Activated T-helper 17 cell treated with anti-CD3 and anti-CD28 coated beads, Interleukin-2, amount 50 U/mL, for 72 hours (primary cell): ENCODE data around the gene VSIG10L. TPM values are rescaled to one million over a fixed set of nuclear protein-coding genes. Genes with fewer than 3 reads are reported as not detected.

Experiments
- ATAC-seq: fragments of 150-1000 bp; cut with Tn5 transposase; replicated peaks from 2 replicates; pipeline ENCODE4 v1.10.0; 2021; ENCODE audit warnings: mild to moderate bottlenecking, moderate library complexity
- H3K27ac Mint-ChIP-seq: one replicate; pipeline ENCODE4 v1.8.0; 2022; ENCODE audit warnings: mixed read lengths
- H3K27me3 Mint-ChIP-seq: one replicate; pipeline ENCODE4 v1.8.0; 2022; ENCODE audit warnings: mixed read lengths
- H3K36me3 Mint-ChIP-seq: one replicate; pipeline ENCODE4 v1.8.0; 2022; ENCODE audit warnings: low read depth, mild to moderate bottlenecking, mixed read lengths
- H3K4me1 Mint-ChIP-seq: one replicate; pipeline ENCODE4 v1.8.0; 2022; ENCODE audit warnings: mixed read lengths
- H3K4me3 Mint-ChIP-seq: one replicate; pipeline ENCODE4 v1.8.0; 2022; ENCODE audit warnings: mild to moderate bottlenecking, mixed read lengths
- H3K9me3 Mint-ChIP-seq: one replicate; pipeline ENCODE4 v1.8.0; 2022; ENCODE audit warnings: mixed read lengths
- total RNA-seq, 2 donors: library from RNA; stranded (reverse); gene quantifications; one replicate each; pipeline ENCODE4 v1.2.3, GENCODE V29; 2022

Gene VSIG10L
- total RNA-seq, 2 donors from 2014 or later = 1.2 to 5.2 TPM

- Mint-ChIP-seq H3K4me3 (no peak overlapping the region), H3K36me3 (no peaks in the 10 kb centered on the region), H3K27ac (no peak overlapping the region), H3K9me3 (no peaks in the 10 kb centered on the region), H3K27me3 (no peaks in the 10 kb centered on the region), H3K4me1 (peaks cover 7% of the 10 kb centered on the region)
- ATAC-seq = no peak
Measured at GRCh38 chr19:51337141-51337860, 4.6 kb downstream of the VSIG10L start.

DNA sequence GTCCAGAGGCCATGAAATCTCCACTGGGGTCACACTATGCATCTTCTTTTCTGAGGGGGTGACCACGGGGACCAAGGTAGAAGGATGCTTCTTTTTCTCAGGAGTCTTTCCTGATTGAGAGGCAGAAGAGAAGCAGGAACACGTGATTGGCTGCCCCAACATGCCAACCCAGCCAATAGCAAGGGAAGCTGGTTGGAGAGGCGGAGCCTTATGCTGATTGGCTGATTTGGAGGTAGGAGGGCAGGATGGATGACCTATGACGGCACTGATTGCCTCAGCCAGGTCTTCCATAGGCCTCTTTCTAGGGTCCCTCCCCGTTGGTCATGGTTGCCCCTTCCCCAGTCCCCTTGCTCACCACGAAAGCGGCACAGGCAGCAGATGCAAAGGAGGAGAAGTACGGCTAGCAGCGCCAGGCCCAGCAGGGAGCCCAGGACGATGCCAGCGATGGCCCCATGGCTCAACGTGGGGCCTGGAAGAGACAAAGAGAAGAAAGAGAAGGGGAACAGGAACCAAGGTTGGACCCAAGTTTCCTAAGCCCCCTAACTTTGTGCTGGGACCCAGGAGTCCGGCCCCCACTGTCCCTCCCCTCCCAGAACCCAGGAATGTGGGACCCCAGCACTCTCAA is 8.0 kb downstream of the VSIG10L start:
- Mint-ChIP-seq H3K9me3 (no peaks in the 10 kb centered on the region), H3K4me1 (peaks cover 5% of the 10 kb centered on the region), H3K27me3 (peaks cover 22% of the 10 kb centered on the region), H3K36me3 (peaks cover 7% of the 10 kb centered on the region), H3K27ac (no peak overlapping the region), H3K4me3 (no peak overlapping the region)
- ATAC-seq = no peak

- Mint-ChIP-seq H3K4me1 (peaks cover 9% of the 10 kb centered on the region), H3K4me3 (no peak overlapping the region), H3K27me3 (peaks cover 31% of the 10 kb centered on the region), H3K9me3 (no peaks in the 10 kb centered on the region), H3K27ac (no peak overlapping the region), H3K36me3 (peaks cover 7% of the 10 kb centered on the region)
- ATAC-seq = no peak
Measured at GRCh38 chr19:51331716-51332115, 10.2 kb downstream of the VSIG10L start.

GRCh38 chr19:51331193-51331592 is 10.7 kb downstream of the VSIG10L start:
- H3K9me3 Mint-ChIP-seq = no peaks in the 10 kb centered on the region
- peaks cover 9% of the 10 kb centered on the region for H3K4me1 Mint-ChIP-seq
- H3K36me3 Mint-ChIP-seq = peaks cover 7% of the 10 kb centered on the region
- no peak overlapping the region for H3K4me3 Mint-ChIP-seq
- H3K27me3 Mint-ChIP-seq = peaks cover 37% of the 10 kb centered on the region
- H3K27ac Mint-ChIP-seq = no peak overlapping the region
- ATAC-seq = no peak

DNA sequence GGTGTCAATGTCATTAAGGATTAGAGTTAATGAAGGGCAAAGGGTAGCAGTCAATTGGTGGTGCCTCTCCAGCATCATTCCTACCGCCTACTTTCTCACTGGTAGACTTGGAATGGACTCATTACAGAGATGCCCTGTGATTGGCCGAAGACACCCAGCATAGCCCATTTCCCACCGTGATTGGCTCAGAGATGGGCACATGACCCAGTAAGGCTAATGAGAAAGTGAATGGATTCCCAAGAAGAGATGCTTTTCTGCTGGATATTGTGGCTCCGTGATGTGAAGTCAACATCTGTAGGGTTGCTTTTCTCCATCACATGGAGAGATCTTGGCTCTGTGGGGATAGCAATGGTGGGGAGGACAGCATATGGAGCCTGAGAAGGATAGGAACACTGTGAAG is 11.6 kb downstream of the VSIG10L start:
- ATAC-seq = no peak
- no peaks in the 10 kb centered on the region for H3K9me3 Mint-ChIP-seq
- H3K4me1 Mint-ChIP-seq = peaks cover 9% of the 10 kb centered on the region

DNA sequence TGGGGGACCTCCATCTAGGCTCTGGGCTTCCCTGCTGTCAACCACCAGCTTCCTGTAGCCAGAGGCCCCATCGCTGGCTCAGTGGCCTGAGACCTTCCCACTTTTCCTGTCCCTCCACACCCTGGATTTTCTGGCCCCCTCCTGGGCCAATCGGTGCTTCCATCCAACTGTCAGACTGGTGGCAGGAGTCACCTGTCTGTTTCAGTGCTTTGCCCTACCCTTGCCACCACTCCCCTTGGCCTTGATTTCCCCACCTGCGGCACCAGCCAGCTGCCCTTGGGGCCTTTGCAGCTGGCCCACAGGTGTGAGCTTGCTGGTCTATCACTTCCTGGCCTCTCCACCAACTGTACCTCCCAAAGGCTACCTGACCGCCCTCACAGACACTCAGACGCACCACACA is 12.5 kb downstream of the VSIG10L start:
- ATAC-seq = no peak
- Mint-ChIP-seq H3K9me3 (no peaks in the 10 kb centered on the region), H3K4me3 (no peak overlapping the region), H3K27ac (no peak overlapping the region), H3K36me3 (peaks cover 7% of the 10 kb centered on the region), H3K4me1 (peaks cover 9% of the 10 kb centered on the region), H3K27me3 (peaks cover 50% of the 10 kb centered on the region)

More for the DNA sequence above, 11.6 kb downstream of the VSIG10L start:
- H3K27ac Mint-ChIP-seq = no peak overlapping the region
- H3K4me3 Mint-ChIP-seq = no peak overlapping the region
- H3K36me3 Mint-ChIP-seq = peaks cover 7% of the 10 kb centered on the region
- H3K27me3 Mint-ChIP-seq = peaks cover 45% of the 10 kb centered on the region

DNA sequence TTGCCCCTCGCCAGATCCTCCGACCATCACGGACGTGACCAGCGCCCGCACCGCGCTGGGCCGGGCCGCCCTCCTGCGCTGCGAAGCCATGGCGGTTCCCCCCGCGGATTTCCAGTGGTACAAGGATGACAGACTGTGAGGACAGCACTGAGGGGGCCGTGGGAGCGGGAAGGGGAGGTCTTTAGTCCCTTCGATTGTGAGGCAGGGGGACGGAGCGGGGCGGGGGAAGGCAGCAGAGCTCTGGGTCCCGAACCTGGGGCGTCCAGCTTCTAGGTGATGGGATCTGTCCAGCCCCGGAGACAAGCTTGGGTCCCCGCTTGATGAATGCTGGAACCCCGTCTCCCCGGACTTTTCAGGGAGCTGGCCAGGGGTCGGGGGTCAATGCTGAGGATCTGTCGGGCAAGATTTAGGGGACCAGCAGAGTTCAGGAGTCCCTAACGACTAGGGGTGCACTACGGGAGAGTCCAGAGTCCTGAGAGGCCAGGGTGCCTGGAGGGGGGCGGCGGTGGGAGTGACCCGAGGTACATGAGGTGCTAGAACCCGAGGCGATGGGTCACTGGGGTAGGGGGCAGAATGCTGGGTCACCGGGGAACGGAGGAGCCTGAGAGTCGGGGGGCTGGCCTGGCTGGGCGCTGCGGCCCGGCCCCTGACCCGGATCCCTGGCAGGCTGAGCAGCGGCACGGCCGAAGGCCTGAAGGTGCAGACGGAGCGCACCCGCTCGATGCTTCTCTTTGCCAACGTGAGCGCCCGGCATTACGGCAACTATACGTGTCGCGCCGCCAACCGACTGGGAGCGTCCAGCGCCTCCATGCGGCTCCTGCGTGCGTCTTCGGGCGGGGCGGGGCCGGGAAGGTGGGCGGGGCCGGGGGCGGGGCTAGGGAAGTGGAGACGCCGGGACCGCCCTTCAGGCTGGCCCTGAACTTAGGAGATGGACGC is 14.6 kb downstream of the VSIG10L start:
- Mint-ChIP-seq H3K4me3 (peak overlapping the region; percentile 55), H3K9me3 (no peaks in the 10 kb centered on the region), H3K4me1 (peaks cover 9% of the 10 kb centered on the region), H3K27ac (no peak overlapping the region), H3K36me3 (peaks cover 7% of the 10 kb centered on the region), H3K27me3 (peaks cover 68% of the 10 kb centered on the region)
- ATAC-seq = peak; percentile 80

GRCh38 chr19:51326216-51327065 is 15.5 kb downstream of the VSIG10L start:
- no peaks in the 10 kb centered on the region for H3K9me3 Mint-ChIP-seq
- H3K36me3 Mint-ChIP-seq = no peaks in the 10 kb centered on the region
- no peak for ATAC-seq
- H3K4me3 Mint-ChIP-seq = no peak overlapping the region
- H3K27ac Mint-ChIP-seq = no peak overlapping the region
- peaks cover 64% of the 10 kb centered on the region for H3K27me3 Mint-ChIP-seq
- peaks cover 5% of the 10 kb centered on the region for H3K4me1 Mint-ChIP-seq

GRCh38 chr19:51325161-51325976 is 16.6 kb downstream of the VSIG10L start:
- ATAC-seq = peak; percentile 44
- no peaks in the 10 kb centered on the region for H3K9me3 Mint-ChIP-seq
- H3K4me3 Mint-ChIP-seq = no peak overlapping the region
- peaks cover 5% of the 10 kb centered on the region for H3K4me1 Mint-ChIP-seq
- H3K27me3 Mint-ChIP-seq = peaks cover 59% of the 10 kb centered on the region
- H3K36me3 Mint-ChIP-seq = no peaks in the 10 kb centered on the region
- no peak overlapping the region for H3K27ac Mint-ChIP-seq

DNA sequence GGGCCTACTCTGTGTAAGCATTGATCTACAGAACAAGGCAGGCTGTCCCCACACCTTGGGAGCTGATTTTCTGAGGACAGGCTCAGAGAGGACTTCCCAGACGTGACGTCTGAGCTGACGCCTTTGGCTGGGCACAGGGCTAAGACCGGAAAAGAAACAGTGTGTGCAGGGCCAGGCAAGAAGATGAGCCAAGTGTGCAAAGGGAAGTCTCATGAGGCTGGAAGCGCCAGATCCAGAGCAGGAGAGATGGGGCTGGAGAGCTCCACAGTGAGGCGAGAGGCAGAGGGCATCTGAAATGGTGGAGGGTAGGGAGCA is 17.8 kb downstream of the VSIG10L start:
- no peak overlapping the region for H3K27ac Mint-ChIP-seq

DNA sequence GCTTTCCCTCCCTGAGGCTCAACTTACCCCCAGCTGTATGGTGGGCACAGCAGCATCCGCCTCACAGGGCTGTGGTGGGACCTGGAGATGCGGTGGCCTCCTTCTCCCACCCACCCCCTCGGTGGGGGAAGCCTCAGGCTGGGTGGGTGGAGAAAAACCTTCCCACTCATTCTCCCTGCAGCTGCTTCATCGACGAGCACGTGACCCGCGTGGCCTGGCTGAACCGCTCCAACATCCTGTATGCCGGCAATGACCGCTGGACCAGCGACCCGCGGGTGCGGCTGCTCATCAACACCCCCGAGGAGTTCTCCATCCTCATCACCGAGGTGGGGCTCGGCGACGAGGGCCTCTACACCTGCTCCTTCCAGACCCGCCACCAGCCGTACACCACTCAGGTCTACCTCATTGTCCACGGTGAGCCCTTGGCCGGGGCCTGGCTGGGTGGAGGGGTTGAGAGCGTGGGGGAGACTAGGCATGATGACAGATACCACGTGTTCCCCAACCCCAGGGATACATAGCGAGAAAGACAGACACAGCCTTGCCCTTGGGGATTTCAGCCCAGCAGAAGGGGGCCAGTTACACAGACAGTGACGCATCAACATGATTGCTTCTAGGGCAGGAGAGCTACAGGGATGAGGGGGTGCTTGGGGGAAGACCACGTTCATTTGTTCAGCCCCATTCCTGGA is 18.3 kb downstream of the VSIG10L start:
- ATAC-seq = no peak
- Mint-ChIP-seq H3K36me3 (no peaks in the 10 kb centered on the region), H3K27me3 (peaks cover 57% of the 10 kb centered on the region), H3K9me3 (no peaks in the 10 kb centered on the region), H3K27ac (no peak overlapping the region), H3K4me3 (no peak overlapping the region), H3K4me1 (peaks cover 5% of the 10 kb centered on the region)

More for the DNA sequence above, 17.8 kb downstream of the VSIG10L start:
- H3K27me3 Mint-ChIP-seq = peaks cover 55% of the 10 kb centered on the region
- no peaks in the 10 kb centered on the region for H3K9me3 Mint-ChIP-seq
- no peak for ATAC-seq
- H3K4me3 Mint-ChIP-seq = no peak overlapping the region
- H3K4me1 Mint-ChIP-seq = peaks cover 5% of the 10 kb centered on the region
- no peaks in the 10 kb centered on the region for H3K36me3 Mint-ChIP-seq

DNA sequence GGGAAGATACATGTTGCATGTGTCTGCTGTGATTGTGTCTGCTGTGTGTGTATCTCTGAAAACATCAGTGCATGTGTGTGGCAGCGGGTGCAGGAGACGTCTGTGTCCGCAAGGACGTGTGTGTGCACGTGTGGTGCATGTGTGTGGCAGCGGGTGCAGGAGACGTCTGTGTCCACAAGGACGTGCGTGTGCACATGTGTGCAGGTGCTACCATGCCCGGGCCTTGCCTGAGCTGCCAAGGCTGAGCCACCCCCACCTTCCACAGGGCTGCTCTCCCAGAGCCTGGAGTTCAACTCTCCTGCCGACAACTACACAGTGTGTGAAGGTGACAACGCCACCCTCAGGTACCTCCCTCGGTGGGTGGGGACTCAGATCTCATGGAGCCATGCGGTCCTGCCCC is 20.1 kb downstream of the VSIG10L start:
- Mint-ChIP-seq H3K36me3 (no peaks in the 10 kb centered on the region), H3K27me3 (peaks cover 48% of the 10 kb centered on the region), H3K4me3 (no peak overlapping the region), H3K9me3 (no peaks in the 10 kb centered on the region), H3K27ac (no peak overlapping the region), H3K4me1 (no peaks in the 10 kb centered on the region)
- no peak for ATAC-seq

DNA sequence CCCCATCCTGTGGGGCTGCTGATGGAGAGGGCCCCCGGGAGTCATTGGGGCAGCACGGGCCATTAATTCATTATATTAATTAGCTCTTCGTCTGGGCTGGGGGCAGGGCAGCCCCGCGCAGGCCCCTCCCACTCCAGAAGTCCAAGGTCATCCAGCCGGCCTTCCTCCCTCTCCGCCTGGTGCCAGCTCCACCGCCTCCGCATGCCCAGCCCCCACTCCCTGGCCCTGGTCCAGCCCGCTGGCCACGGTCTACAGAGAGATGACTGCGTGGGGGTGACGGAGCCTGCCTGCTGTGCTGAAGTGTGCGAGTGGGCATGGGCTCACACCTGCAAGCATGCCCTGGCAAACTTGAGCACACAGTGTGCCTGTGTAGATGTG is 21.7 kb downstream of the VSIG10L start:
- ATAC-seq = no peak
- H3K27ac Mint-ChIP-seq = no peak overlapping the region
- H3K4me1 Mint-ChIP-seq = no peaks in the 10 kb centered on the region
- no peaks in the 10 kb centered on the region for H3K36me3 Mint-ChIP-seq
- no peaks in the 10 kb centered on the region for H3K9me3 Mint-ChIP-seq
- H3K27me3 Mint-ChIP-seq = peaks cover 37% of the 10 kb centered on the region
- no peak overlapping the region for H3K4me3 Mint-ChIP-seq
